DMS114 treated with DMSO at 0.1 percent for 48 hours (cell line): ENCODE measurements around the gene HNMT.

ENCODE experiments used
- DNase-seq: peaks from one replicate; lab custom pipeline; 2025; ENCODE audit not compliant: unreplicated experiment; lab: John Stamatoyannopoulos, UW

The HNMT gene

DNA sequence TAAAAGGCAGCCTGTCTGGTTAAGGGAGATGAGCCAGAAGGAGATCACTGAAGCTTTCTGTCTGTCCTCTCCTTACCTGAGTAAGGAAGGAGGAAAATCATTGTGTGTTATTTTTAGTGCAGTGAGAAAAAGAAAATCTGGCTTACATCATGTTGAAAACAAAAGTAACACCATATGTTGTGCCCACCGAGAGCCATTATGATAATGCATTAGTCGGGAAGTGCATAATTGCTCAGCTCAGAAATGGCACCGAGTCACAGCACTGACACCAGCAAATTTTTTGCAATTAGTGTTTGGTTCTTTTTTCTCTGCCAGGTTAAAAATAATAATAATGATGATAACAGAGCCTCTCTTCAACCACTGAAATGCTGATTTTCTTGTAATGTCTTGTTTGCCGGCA is 46.6 kb downstream of the HNMT start:
- no peak for DNase-seq

DNA sequence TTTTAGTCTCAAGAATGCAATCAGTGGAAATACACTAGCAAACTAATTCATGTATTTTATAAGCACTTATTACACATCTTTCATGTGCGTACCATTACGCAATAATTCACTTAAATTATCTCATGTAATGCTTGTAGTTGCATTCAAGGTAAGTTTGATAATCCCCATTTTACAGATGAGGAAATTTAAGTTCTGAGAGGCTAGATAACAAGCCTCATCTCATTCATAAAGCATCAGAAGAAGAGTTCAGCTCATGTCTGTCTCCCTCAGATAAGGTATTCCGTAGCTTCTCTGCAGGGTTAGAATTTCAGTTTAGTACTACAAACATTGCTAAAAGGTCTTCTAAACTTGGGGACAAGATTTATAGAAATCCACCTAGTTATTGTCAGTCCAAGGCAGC is 47.8 kb downstream of the HNMT start:
- DNase-seq: no peak

- DNase-seq: no peak
These were observed 48.7 kb downstream of the HNMT start for GRCh38 chr2:138012968-138013367.

- no peak for DNase-seq
These were observed 49.4 kb downstream of the HNMT start for GRCh38 chr2:138013639-138014038.

- no peak for DNase-seq
These were observed 51.2 kb downstream of the HNMT start for GRCh38 chr2:138015494-138015893.

- DNase-seq: no peak
These were observed 52.2 kb downstream of the HNMT start for GRCh38 chr2:138016351-138017087.

GRCh38 chr2:138017824-138018223 is 53.6 kb downstream of the HNMT start:
- no peak for DNase-seq

GRCh38 chr2:138018866-138019688 is 54.8 kb downstream of the HNMT start:
- DNase-seq: no peak

DNA sequence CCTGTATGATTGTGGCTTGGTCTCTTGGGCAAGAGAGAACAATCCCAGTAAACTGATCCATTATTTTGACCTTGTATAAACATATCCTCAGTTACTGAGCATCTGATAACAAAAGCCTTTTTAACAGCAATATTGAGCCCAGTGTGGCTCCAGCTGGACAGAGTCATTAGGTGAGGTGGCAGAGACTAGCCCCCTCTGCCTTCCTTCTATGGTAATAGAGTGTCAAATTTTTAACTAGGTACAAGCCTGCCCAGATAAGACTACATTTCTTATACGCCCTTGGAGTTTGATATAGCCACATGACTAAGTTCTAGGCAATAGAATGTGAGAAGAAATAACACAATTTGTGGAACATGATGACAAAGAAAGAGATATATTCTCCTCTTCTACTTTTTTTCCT is 56.2 kb downstream of the HNMT start:
- DNase-seq: no peak

- DNase-seq: no peak
These were observed 56.9 kb downstream of the HNMT start for GRCh38 chr2:138021154-138021553.

GRCh38 chr2:138023298-138023697 is 59.0 kb downstream of the HNMT start:
- no peak for DNase-seq

DNA sequence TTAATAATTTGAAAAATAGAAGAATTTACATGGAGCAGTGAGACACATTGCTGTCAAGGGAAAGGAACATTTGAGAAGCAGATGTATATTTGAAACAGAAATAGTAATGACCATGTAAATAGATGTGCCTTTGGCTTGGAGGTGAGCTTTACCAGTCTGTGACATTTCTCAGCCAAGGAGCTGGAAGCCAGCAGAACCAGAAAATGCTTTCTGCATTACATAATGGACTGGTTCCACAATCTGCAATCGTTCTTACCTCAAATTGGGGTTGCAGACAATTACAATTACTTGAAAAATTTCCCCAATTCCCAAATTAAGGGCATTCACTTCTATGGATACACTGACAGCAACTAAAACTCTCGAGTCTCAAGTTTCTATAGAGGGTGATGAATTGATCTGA is 59.7 kb downstream of the HNMT start:
- no peak for DNase-seq

DNA sequence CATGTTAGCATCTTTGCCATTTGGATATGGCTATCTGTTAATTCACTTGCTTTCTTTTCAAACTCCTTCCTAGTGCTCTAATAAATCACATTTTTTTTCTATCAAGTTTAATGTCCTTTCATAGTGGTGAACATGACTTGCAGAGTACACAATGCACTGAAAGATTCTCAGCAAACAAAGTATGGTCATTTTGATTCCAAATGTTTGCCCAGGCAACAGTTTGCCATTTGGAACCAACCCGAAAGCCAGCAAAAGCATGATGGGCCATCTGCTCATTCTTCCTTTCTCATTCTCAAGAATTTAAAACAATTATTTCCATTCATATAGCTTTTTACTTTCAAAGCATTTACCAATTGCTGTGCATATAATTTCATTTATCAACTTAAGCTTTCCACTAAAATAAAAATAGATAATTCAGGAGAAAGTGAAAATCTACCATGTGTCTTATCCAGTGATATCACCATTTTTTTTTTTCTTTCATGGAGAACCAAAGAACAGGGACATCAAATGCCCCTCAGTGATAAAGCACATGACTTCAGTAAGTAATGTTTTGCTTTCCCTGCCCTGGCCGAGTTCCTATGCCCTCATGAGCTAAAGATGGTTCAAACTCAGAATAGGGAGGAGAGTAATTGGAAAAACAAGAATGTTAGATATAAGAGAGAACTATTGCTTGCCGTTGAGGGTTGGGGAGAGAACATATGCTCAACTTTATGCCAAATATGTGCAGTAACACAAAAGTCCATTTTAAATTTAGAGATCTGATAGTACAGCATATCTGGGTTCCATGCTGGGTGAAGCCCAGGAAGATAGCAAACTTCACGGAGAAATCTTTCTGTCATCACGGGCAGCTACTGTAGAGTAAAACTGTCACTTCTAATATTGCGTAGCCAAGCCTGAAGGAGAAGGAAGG is 62.1 kb downstream of the HNMT start:
- no peak for DNase-seq

- no peak for DNase-seq
These were observed 64.3 kb downstream of the HNMT start for GRCh38 chr2:138028538-138028937.

GRCh38 chr2:138029276-138029675 is 65.0 kb downstream of the HNMT start:
- no peak for DNase-seq

DNA sequence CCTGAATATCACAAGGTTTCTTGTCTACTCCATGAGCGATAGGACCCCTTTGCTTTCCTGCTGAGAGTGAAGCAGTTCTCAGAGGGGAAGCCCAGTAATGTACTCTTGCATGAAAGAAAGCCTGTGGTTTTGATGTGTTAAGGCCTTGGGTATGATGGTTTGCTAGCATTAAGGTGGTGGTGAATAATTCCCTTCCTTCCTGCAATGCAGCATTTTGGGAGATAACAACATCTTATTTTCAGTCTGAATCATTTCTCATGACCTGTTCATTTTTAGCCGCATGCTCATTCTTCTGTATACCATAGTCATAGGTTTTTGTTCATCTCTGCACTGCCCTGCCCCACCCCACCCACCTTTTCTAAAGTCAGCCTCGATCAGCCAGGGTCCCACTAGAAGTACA is 66.2 kb downstream of the HNMT start:
- no peak for DNase-seq

GRCh38 chr2:138032334-138032733 is 68.1 kb downstream of the HNMT start:
- no peak for DNase-seq

GRCh38 chr2:138034536-138034935 is 70.3 kb downstream of the HNMT start:
- DNase-seq: no peak

GRCh38 chr2:138035608-138036217 is 71.4 kb downstream of the HNMT start:
- DNase-seq: no peak

DNA sequence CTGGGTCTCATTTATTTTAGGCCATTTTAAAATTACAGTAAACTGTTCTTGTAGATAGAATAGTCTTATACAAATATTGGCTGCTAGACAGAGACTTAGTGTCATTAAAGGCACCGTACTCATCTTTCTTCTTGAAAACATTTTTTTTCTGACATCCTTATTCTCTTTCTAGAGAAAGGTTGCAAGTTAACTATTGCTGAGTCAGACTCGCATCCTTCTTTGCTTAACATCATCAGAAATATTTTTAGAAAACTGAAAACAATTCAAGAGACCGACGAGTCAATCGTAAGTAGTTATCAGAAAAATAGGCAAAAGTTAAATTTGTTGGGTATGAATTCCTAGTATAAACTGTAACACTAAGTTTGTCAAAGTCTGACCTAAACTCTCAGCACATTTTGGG is 72.2 kb downstream of the HNMT start:
- no peak for DNase-seq

GRCh38 chr2:138037090-138037489 is 72.8 kb downstream of the HNMT start:
- DNase-seq: no peak
